PC-9 (cell line): ENCODE data around the gene TSHZ2.

Experiments
- EZH2 ChIP-seq: fragments of 200-600 bp; sonication (generic); IDR thresholded peaks from 2 replicates; pipeline ENCODE4 v1.8.0; 2017; ENCODE audit warnings: antibody characterized with exemption, low read depth
- TF ChIP-seq, protein P1 (sequence below): fragments of 200-600 bp; sonication (generic); conservative IDR thresholded peaks from 2 replicates; pipeline ENCODE4 v1.6.1; 2017; ENCODE audit warnings: mixed run types, antibody characterized with exemption, mild to moderate bottlenecking, moderate library complexity

DNA sequence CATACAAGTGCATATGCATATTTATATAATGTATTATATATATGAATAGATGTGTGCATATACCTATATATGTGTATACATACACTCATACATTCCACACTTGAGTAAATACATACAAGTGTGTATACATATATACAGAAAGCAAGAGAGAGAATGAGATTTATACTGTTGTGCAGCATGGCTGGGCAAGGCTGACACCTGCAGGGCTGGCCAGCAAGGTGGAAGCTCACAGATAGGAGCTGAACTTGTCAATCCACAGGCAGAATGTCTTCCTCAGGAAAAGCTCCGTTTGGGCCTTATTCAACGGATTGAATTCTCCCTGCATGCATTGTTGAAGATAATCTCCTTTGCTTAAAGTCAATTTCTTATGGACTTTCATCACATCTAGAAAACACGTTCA lies 364.7 kb downstream of the TSHZ2 start:
- TF ChIP-seq, protein P1, sequence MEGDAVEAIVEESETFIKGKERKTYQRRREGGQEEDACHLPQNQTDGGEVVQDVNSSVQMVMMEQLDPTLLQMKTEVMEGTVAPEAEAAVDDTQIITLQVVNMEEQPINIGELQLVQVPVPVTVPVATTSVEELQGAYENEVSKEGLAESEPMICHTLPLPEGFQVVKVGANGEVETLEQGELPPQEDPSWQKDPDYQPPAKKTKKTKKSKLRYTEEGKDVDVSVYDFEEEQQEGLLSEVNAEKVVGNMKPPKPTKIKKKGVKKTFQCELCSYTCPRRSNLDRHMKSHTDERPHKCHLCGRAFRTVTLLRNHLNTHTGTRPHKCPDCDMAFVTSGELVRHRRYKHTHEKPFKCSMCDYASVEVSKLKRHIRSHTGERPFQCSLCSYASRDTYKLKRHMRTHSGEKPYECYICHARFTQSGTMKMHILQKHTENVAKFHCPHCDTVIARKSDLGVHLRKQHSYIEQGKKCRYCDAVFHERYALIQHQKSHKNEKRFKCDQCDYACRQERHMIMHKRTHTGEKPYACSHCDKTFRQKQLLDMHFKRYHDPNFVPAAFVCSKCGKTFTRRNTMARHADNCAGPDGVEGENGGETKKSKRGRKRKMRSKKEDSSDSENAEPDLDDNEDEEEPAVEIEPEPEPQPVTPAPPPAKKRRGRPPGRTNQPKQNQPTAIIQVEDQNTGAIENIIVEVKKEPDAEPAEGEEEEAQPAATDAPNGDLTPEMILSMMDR, result no peak
- no peak for TF ChIP-seq EZH2
